Common myeloid progenitor, CD34-positive (primary cell): Measurements from ENCODE around the gene PDX1.
"Not testable (repeated sequence)": the region's sequence is repeated elsewhere in the genome, so short reads cannot be mapped to it uniquely, and the experiment has no call there.

Experiments used
- CTCF ChIA-PET: fragments of 350-600 bp; sonication (Branson Sonifier 250); formaldehyde crosslinking; loops from one replicate; lab custom pipeline; 2021; ENCODE audit warnings: antibody characterized with exemption; lab: Charles Lee
- POLR2A ChIA-PET: fragments of 350-600 bp; sonication (Branson Sonifier 250); formaldehyde crosslinking; loops from one replicate; lab custom pipeline; 2021; ENCODE audit warnings: antibody characterized with exemption; lab: Charles Lee
- DNase-seq, 3 donors: peaks; one replicate each; pipeline versions ENCODE4 v3.0.0 to v3.0.0-alpha.2; 2013
- H3K27ac ChIP-seq, 2 experiments: 1 replicate in 1 of 2; 2 replicates in 1 of 2; pipeline ENCODE4 v1.7.0; 2013; ENCODE audit warnings: inconsistent platforms in 2 of 2, low read length in 2 of 2, mild to moderate bottlenecking in 2 of 2, low read depth in 1 of 2, moderate library complexity in 1 of 2; ENCODE audit not compliant: severe bottlenecking in 2 of 2, insufficient read depth in 1 of 2, poor library complexity in 1 of 2
- H3K27me3 ChIP-seq, 5 experiments: replicated peaks in 2 of 5; 1 replicate in 3 of 5; 2 replicates in 2 of 5; pipeline versions ENCODE4 v1.6.1 to v1.7.0; 2013; ENCODE audit warnings: low read length in 4 of 5, mild to moderate bottlenecking in 2 of 5, moderate library complexity in 2 of 5, inconsistent platforms in 1 of 5; ENCODE audit not compliant: insufficient read depth in 5 of 5, control insufficient read depth in 4 of 5
- H3K36me3 ChIP-seq, 4 experiments: 1 replicate in 2 of 4; 2 replicates in 2 of 4; pipeline versions ENCODE4 v1.6.1 to v1.7.0; 2013; ENCODE audit warnings: low read length in 3 of 4, control low read depth in 1 of 4, mild to moderate bottlenecking in 1 of 4; ENCODE audit not compliant: control insufficient read depth in 4 of 4, insufficient read depth in 4 of 4
- H3K4me1 ChIP-seq, 4 experiments: 1 replicate in 3 of 4; 2 replicates in 1 of 4; pipeline versions ENCODE4 v1.6.1 to v1.7.1; 2013; ENCODE audit warnings: low read length in 3 of 4, mild to moderate bottlenecking in 3 of 4, control low read depth in 1 of 4, inconsistent platforms in 1 of 4, moderate library complexity in 1 of 4; ENCODE audit not compliant: control insufficient read depth in 4 of 4, insufficient read depth in 4 of 4; ENCODE audit errors: control extremely low read depth in 1 of 4
- H3K4me3 ChIP-seq, 7 experiments: 1 replicate in 4 of 7; 2 replicates in 3 of 7; pipeline versions ENCODE4 v1.5.1 to v1.7.0; 2013; ENCODE audit warnings: mild to moderate bottlenecking in 7 of 7, low read length in 6 of 7, moderate library complexity in 6 of 7, inconsistent platforms in 2 of 7, low read depth in 2 of 7, control low read depth in 1 of 7; ENCODE audit not compliant: insufficient read depth in 4 of 7, control insufficient read depth in 1 of 7; ENCODE audit errors: extremely low read depth in 1 of 7
- H3K9me3 ChIP-seq, 5 experiments: 1 replicate in 4 of 5; 2 replicates in 1 of 5; pipeline versions ENCODE4 v1.6.1 to v1.7.1; 2013; ENCODE audit warnings: low read length in 4 of 5, mild to moderate bottlenecking in 2 of 5, inconsistent platforms in 1 of 5, low read depth in 1 of 5, moderate library complexity in 1 of 5; ENCODE audit not compliant: control insufficient read depth in 4 of 5, insufficient read depth in 2 of 5; ENCODE audit errors: control extremely low read depth in 1 of 5
- WGBS: methylation state at CpG from one replicate; pipeline ENCODE4 v1.1.5; 2013; ENCODE audit not compliant: insufficient coverage; 5-methylcytosine and 5-hydroxymethylcytosine counted together

The PDX1 gene

DNA sequence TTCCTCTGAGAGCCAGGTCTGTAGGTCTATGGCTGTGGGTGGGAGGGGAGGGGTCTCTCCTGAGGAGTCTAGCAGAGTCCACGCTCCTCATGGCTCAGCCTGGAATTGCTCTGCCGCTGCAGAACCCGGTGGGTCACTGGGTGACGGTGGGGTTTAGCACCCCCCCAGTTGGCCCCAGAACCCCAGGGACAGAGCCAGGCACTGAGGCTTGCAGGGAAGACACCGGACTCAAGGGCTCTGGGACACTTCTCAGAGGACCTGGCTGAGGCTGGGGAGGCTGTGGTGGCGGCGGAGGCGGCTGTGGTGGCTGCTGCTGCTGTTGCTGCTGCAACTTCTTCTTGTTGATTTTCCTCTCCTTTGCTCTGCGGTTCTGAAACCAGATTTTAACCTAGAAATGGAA lies 43.2 kb downstream of the PDX1 start:
- DNase-seq, result no peak
- CTCF ChIA-PET, result interaction anchor here (0.7 to 4.1 kb wide), 5 partner anchors 8 to 601 kb away, joined by 3 to 16 read pairs (median 7); no protein-coding TSS in a partner anchor

DNA sequence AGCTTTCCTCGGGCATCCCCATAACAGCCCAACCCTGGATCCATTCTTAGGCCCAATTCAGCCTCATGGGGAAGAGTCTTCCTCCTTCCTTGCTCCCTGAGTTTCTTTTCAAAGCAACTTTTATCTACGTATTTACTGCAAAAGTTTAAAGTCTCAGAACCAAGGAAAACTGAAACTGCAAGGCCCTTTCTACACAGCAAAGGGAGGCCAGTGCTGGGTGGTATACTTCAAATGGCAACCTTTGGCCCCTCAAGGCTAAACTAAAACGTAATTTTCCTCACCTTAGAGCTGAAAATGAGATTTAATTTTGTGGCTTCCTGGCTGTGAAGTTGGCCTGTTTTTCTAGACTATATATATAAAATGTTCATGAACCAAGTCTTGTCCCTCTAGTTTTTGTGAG lies 43.7 kb downstream of the PDX1 start:
- H3K36me3 ChIP-seq, result no peaks in the 10 kb centered on the region
- POLR2A ChIA-PET, result no interaction called here

More for the DNA sequence above, 43.2 kb downstream of the PDX1 start:
- Histone ChIP-seq H3K4me1 (peaks cover 0 to 35% (median 26%) of the 10 kb centered on the region in 4 experiments), H3K9me3 (no peaks in the 10 kb centered on the region), H3K27me3 (peaks cover 12 to 100% (median 60%) of the 10 kb centered on the region in 5 experiments), H3K36me3 (no peaks in the 10 kb centered on the region), H3K27ac (no peak overlapping the region), H3K4me3 (no peak overlapping the region)
- POLR2A ChIA-PET, result no interaction called here
- WGBS, result 61% methylated on average over 7 of the region's 9 CpGs

DNA sequence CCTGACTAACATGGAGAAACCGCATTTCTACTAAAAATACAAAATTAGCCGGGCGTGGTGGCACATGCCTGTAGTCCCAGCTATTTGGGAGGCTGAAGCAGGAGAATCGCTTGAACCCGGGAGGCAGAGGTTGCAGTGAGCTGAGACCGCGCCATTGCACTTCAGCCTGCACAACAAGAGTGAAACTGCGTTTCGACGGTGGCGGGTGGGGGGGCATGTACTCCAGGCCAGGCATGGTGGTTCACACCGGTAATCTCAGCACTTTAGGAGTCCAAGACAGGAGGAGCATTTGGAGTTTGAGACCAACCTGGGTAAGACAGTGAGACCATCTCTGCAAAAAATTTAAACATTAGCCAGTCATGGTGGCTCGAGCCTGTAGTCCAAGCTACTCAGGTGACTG lies 44.4 kb downstream of the PDX1 start:
- 52% methylated on average over 11 of the region's 13 CpGs for WGBS
- H3K9me3 ChIP-seq, H3K27ac ChIP-seq, H3K36me3 ChIP-seq, H3K4me3 ChIP-seq, POLR2A ChIA-PET, DNase-seq: not testable (repeated sequence)
- CTCF ChIA-PET, result interaction anchor here (1.1 to 4.1 kb wide), 6 partner anchors 9 to 602 kb away, joined by 3 to 16 read pairs (median 6); no protein-coding TSS in a partner anchor
- H3K27me3 ChIP-seq, result peaks cover 3 to 100% (median 55%) of the 10 kb centered on the region in 5 experiments
- peaks cover 0 to 47% (median 37%) of the 10 kb centered on the region in 4 experiments for H3K4me1 ChIP-seq

More for the DNA sequence above, 43.7 kb downstream of the PDX1 start:
- CTCF ChIA-PET, result interaction anchor here (1.1 to 4.1 kb wide), 3 partner anchors 9 to 421 kb away, joined by 3 to 16 read pairs (median 7); no protein-coding TSS in a partner anchor
- Histone ChIP-seq H3K27me3 (peaks cover 10 to 100% (median 55%) of the 10 kb centered on the region in 5 experiments), H3K9me3 (no peaks in the 10 kb centered on the region), H3K4me1 (peaks cover 0 to 40% (median 31%) of the 10 kb centered on the region in 4 experiments), H3K4me3 (no peak overlapping the region), H3K27ac (no peak overlapping the region)
- 100% methylated on average over 2 of the region's 3 CpGs for WGBS
- DNase-seq, result no peak

DNA sequence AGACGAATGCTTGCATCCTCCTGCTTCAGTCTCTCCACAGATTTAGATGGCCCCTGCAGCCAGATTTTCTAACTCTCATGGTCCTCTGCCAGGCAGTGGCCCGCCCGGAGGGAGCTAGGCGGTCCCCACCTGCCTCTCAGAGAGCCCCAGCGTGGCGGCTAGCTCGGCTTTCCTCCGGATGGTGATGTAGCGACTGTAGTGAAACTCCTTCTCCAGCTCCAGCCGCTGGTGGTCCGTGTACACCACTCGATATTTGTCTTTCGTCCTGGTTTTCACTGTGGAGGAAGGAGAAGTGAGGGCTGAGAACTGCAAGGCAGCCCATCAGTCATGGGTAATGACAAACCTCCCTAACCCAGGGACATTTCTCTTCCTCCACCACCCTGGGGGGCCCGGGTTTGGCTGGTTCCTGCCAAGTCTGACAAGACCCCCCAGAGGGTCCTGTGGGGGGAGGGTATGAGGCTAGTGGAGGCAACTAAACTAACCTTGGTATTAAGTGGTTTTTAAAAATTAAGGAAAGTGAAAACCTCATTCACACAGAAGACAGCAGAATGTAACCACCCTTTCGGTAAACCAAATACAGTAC lies 45.0 kb downstream of the PDX1 start:
- CTCF ChIA-PET, result interaction anchor here (0.9 to 4.1 kb wide), 7 partner anchors 10 to 603 kb away, joined by 3 to 16 read pairs (median 5); no protein-coding TSS in a partner anchor
- peaks cover 0 to 49% (median 37%) of the 10 kb centered on the region in 4 experiments for H3K4me1 ChIP-seq
- no peaks in the 10 kb centered on the region for H3K9me3 ChIP-seq
- H3K27ac ChIP-seq, result no peak overlapping the region
- H3K36me3 ChIP-seq, result no peaks in the 10 kb centered on the region
- POLR2A ChIA-PET, result no interaction called here
- peaks cover 6 to 100% (median 61%) of the 10 kb centered on the region in 5 experiments for H3K27me3 ChIP-seq
- 0% methylated on average over 2 of the region's 15 CpGs for WGBS
- no peak for DNase-seq
- no peak overlapping the region for H3K4me3 ChIP-seq

DNA sequence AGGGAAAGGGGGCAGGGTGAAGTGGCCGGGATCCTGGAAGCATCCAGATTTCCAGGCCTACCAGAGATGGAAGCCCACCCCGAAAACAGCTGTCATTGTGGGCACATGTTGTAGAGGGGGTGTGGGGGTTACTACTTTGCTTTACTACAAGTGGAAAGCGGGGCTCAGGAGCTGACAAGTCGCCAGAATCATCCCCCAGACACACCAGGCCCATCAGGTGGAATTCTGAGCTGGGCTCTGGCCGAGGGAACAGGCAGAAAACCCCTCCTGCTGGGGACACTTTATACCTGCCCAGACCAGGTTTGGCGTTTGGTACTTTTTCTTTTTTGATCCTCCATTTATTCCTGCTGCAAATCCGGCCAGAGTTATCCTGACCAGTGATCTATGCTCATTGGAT lies 45.5 kb downstream of the PDX1 start:
- 61% methylated on average over 7 of the region's 7 CpGs for WGBS
- ChIA-PET CTCF (interaction anchor here (0.9 to 4.1 kb wide), 7 partner anchors 10 to 603 kb away, joined by 3 to 16 read pairs (median 3); no protein-coding TSS in a partner anchor), POLR2A (no interaction called here)
- no peak overlapping the region for H3K4me3 ChIP-seq
- H3K27ac ChIP-seq, result no peak overlapping the region
- no peak for DNase-seq
- H3K9me3 ChIP-seq, result no peaks in the 10 kb centered on the region
- peaks cover 0 to 44% (median 33%) of the 10 kb centered on the region in 4 experiments for H3K4me1 ChIP-seq
- peaks cover 10 to 100% (median 61%) of the 10 kb centered on the region in 5 experiments for H3K27me3 ChIP-seq
- H3K36me3 ChIP-seq, result no peaks in the 10 kb centered on the region

DNA sequence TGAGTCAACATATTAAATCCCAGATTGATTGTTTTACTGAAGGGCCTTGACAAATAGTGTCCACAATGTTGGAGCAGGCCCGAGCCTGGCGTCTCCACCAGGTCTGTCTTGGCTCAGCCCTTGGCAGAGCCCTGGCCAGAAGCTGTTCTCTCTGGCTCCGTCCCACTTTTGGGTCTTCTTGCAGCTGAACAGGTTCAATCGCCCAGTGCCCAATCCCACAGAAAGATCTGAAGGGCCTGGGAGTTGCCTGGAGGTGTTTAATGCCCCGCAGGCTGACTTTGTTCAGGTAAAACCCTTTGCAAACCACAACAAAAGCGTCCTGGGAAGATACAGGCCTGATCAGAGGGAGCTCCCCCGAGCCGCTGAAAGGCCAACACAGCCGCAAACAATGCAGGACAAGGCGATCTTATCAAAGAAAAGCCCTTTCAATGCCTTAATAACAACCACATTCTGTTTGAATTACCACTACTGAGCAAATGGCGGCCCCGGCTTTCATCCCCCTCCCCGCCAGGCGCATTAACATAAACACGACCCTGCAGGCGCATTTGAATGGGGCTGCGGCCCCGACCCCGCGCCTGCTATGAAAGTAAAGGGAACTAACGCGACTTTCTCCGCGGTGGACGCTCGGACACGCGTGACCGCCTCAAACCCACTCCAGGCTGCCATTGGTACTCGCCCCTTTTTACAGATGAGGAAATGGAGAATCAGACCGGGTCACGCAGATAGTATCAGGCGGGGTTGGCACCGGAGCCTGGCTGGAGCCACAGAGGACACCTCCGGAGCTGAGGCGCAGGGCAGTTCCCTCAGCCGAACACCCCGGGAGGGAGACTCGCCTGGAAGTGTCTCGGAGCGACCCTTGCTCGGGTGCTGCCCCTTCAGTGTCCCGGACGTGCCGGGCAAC lies 46.2 kb downstream of the PDX1 start:
- POLR2A ChIA-PET, result interaction anchor here (0.6 kb wide), 1 partner anchor 665 kb away, joined by 3 read pairs; no protein-coding TSS in a partner anchor
- H3K36me3 ChIP-seq, result no peaks in the 10 kb centered on the region
- CTCF ChIA-PET, result interaction anchor here (0.9 to 4.1 kb wide), 6 partner anchors 10 to 137 kb away, joined by 3 to 16 read pairs (median 4); no protein-coding TSS in a partner anchor
- no peaks in the 10 kb centered on the region for H3K9me3 ChIP-seq
- no peak overlapping the region for H3K4me3 ChIP-seq
- peaks cover 10 to 100% (median 63%) of the 10 kb centered on the region in 5 experiments for H3K27me3 ChIP-seq
- WGBS, result 12% methylated on average over 41 of the region's 45 CpGs
- H3K27ac ChIP-seq, result no peak overlapping the region
- H3K4me1 ChIP-seq, result peaks cover 0 to 42% (median 30%) of the 10 kb centered on the region in 4 experiments
- no peak for DNase-seq
